H1 (cell line): ENCODE measurements around the gene C14orf119. TPM values are rescaled to one million over a fixed set of nuclear protein-coding genes. Genes with fewer than 3 reads are reported as not detected.

Source experiments
- CTCF ChIA-PET: fragments of 300-600 bp; sonication (Branson Sonifier 250); formaldehyde crosslinking; loops from one replicate; lab custom pipeline; 2021; ENCODE audit not compliant: partially characterized antibody; lab: Charles Lee
- POLR2A ChIA-PET: fragments of 300-600 bp; sonication (Branson Sonifier 250); formaldehyde crosslinking; loops from one replicate; lab custom pipeline; 2021; ENCODE audit warnings: inconsistent platforms; ENCODE audit not compliant: partially characterized antibody; lab: Charles Lee
- DNase-seq, 2 experiments: peaks; one replicate each; pipeline versions ENCODE4 v3.0.0 to v3.0.0-alpha.2; 2010 to 2022; ENCODE audit warnings: low spot score in 2 of 2, low read depth in 1 of 2, mixed read lengths in 1 of 2
- FAIRE-seq: peaks from 2 replicates; lab custom pipeline; 2011; peaks lifted over from hg19 to GRCh38; lab: Jason Lieb, UNC
- H2AFZ ChIP-seq: 2 replicates; pipeline ENCODE4 v1.8.1; 2012; ENCODE audit warnings: low read length, inconsistent platforms
- H2AK5ac ChIP-seq: 2 replicates; pipeline ENCODE4 v1.6.1; 2013; ENCODE audit warnings: low read depth, low read length
- H2BK120ac ChIP-seq: replicated peaks from 2 replicates; pipeline ENCODE3; 2013; ENCODE audit warnings: low read depth, low read length, inconsistent platforms
- H2BK12ac ChIP-seq: 2 replicates; pipeline ENCODE4 v1.6.1; 2013; ENCODE audit warnings: low read depth, low read length
- H2BK15ac ChIP-seq: 2 replicates; pipeline ENCODE4 v1.6.1; 2013; ENCODE audit warnings: low read length
- H2BK20ac ChIP-seq: 2 replicates; pipeline ENCODE4 v1.6.1; 2013; ENCODE audit warnings: low read length
- H2BK5ac ChIP-seq: 2 replicates; pipeline ENCODE4 v1.6.1; 2013; ENCODE audit warnings: low read depth, low read length
- H3K14ac ChIP-seq: 2 replicates; pipeline ENCODE4 v1.6.1; 2013; ENCODE audit warnings: inconsistent platforms; ENCODE audit not compliant: insufficient read length
- H3K18ac ChIP-seq: 2 replicates; pipeline ENCODE4 v1.6.1; 2013; ENCODE audit warnings: low read length; ENCODE audit errors: extremely low read depth
- H3K23ac ChIP-seq: 2 replicates; pipeline ENCODE4 v1.6.1; 2013; ENCODE audit warnings: inconsistent platforms; ENCODE audit not compliant: insufficient read length
- H3K23me2 ChIP-seq: 2 replicates; pipeline ENCODE4 v1.6.1; 2013; ENCODE audit warnings: low read depth, low read length
- H3K27ac ChIP-seq: 2 replicates; pipeline ENCODE4 v1.6.1; 2011; ENCODE audit warnings: low read depth, low read length, inconsistent platforms
- H3K27me3 ChIP-seq, 4 experiments: replicated peaks in 1 of 4; 1 replicate in 1 of 4; 2 replicates in 3 of 4; pipeline versions ENCODE4 v1.6.1 to v1.8.1; 2011 to 2013; ENCODE audit warnings: low read length in 3 of 4, mild to moderate bottlenecking in 3 of 4, inconsistent platforms in 2 of 4, mixed read lengths in 2 of 4, moderate library complexity in 1 of 4; ENCODE audit not compliant: control insufficient read depth in 3 of 4, insufficient read depth in 3 of 4; ENCODE audit errors: extremely low read depth in 1 of 4
- H3K36me3 ChIP-seq, 4 experiments: 2 replicates each; pipeline versions ENCODE4 v1.6.1 to v1.8.1; 2011 to 2013; ENCODE audit warnings: mild to moderate bottlenecking in 4 of 4, low read length in 3 of 4, moderate library complexity in 2 of 4, control low read depth in 1 of 4, inconsistent platforms in 1 of 4; ENCODE audit not compliant: insufficient read depth in 4 of 4, control insufficient read depth in 2 of 4
- H3K4ac ChIP-seq: replicated peaks from 2 replicates; pipeline ENCODE3; 2013; ENCODE audit warnings: low read length, low read depth, mixed read lengths, inconsistent platforms; ENCODE audit not compliant: insufficient read length
- H3K4me1 ChIP-seq, 4 experiments: replicated peaks in 1 of 4; 1 replicate in 1 of 4; 2 replicates in 3 of 4; pipeline versions ENCODE4 v1.6.1 to v1.8.1; 2011 to 2013; ENCODE audit warnings: low read length in 3 of 4, inconsistent platforms in 2 of 4, mixed read lengths in 1 of 4; ENCODE audit not compliant: insufficient read depth in 4 of 4, control insufficient read depth in 3 of 4
- H3K4me2 ChIP-seq, 2 experiments: 2 replicates each; pipeline versions ENCODE4 v1.6.1 to v1.8.1; 2011 to 2013; ENCODE audit warnings: low read depth in 2 of 2, low read length in 2 of 2, control low read depth in 1 of 2, inconsistent platforms in 1 of 2, mild to moderate bottlenecking in 1 of 2; ENCODE audit not compliant: insufficient read depth in 1 of 2
- H3K4me3 ChIP-seq, 4 experiments: fragments of 200-600, 300-600 bp in 1 of 4; sonication (generic), shearing (Covaris generic), sonication (Bioruptor Twin) in 1 of 4; 2 replicates each; pipeline versions ENCODE4 v1.5.1 to v1.8.1; 2011 to 2016; ENCODE audit warnings: low read length in 4 of 4, low read depth in 3 of 4, control low read depth in 2 of 4, inconsistent platforms in 2 of 4, mild to moderate bottlenecking in 2 of 4, mixed read lengths in 1 of 4, moderate library complexity in 1 of 4; ENCODE audit not compliant: insufficient read depth in 2 of 4; ENCODE audit errors: extremely low read depth in 1 of 4
- H3K56ac ChIP-seq: replicated peaks from 2 replicates; pipeline ENCODE3; 2013; ENCODE audit warnings: low read depth, mild to moderate bottlenecking, mixed read lengths, low read length, inconsistent platforms; ENCODE audit not compliant: insufficient read length
- H3K79me1 ChIP-seq: 2 replicates; pipeline ENCODE4 v1.6.1; 2013; ENCODE audit warnings: low read depth, low read length, control low read depth
- H3K79me2 ChIP-seq, 2 experiments: 2 replicates each; pipeline versions ENCODE4 v1.6.1 to v1.8.1; 2012 to 2013; ENCODE audit warnings: low read length in 2 of 2, mild to moderate bottlenecking in 2 of 2, inconsistent platforms in 1 of 2; ENCODE audit not compliant: insufficient read depth in 2 of 2, control insufficient read depth in 1 of 2
- H3K9ac ChIP-seq, 4 experiments: replicated peaks in 1 of 4; 1 replicate in 1 of 4; 2 replicates in 3 of 4; pipeline versions ENCODE4 v1.6.1 to v1.8.1; 2011 to 2013; ENCODE audit warnings: low read depth in 3 of 4, low read length in 3 of 4, control low read depth in 2 of 4, mild to moderate bottlenecking in 2 of 4, moderate library complexity in 2 of 4, inconsistent platforms in 1 of 4; ENCODE audit errors: extremely low read depth in 1 of 4
- H3K9me3 ChIP-seq, 2 experiments: 2 replicates each; pipeline versions ENCODE4 v1.6.1 to v1.8.1; 2012 to 2013; ENCODE audit warnings: mild to moderate bottlenecking in 2 of 2, moderate library complexity in 2 of 2, control low read depth in 1 of 2, inconsistent platforms in 1 of 2, low read depth in 1 of 2, low read length in 1 of 2, mixed read lengths in 1 of 2; ENCODE audit not compliant: insufficient read depth in 2 of 2
- H4K20me1 ChIP-seq, 2 experiments: replicated peaks in 1 of 2; 2 replicates each; pipeline versions ENCODE3 to v1.8.1; 2011 to 2013; ENCODE audit warnings: inconsistent platforms in 2 of 2, low read length in 2 of 2, mild to moderate bottlenecking in 1 of 2; ENCODE audit not compliant: insufficient read depth in 2 of 2, control insufficient read depth in 1 of 2
- H4K5ac ChIP-seq: 2 replicates; pipeline ENCODE4 v1.6.1; 2013; ENCODE audit warnings: low read length, low read depth, mixed read lengths, inconsistent platforms; ENCODE audit not compliant: insufficient read length
- H4K8ac ChIP-seq: 2 replicates; pipeline ENCODE4 v1.8.0; 2013; ENCODE audit warnings: mild to moderate bottlenecking, moderate library complexity, low read length, inconsistent platforms; ENCODE audit not compliant: insufficient read depth; ENCODE audit errors: extremely low read depth
- H4K91ac ChIP-seq: replicated peaks from 2 replicates; pipeline ENCODE3; 2013; ENCODE audit warnings: low read length, mixed read lengths, inconsistent platforms; ENCODE audit not compliant: insufficient read length
- POLR2A ChIP-seq, 2 experiments: IDR thresholded peaks; 1 replicate in 1 of 2; 2 replicates in 1 of 2; pipeline ENCODE4 v1.6.1; 2011; ENCODE audit warnings: low read depth in 2 of 2, low read length in 2 of 2, mild to moderate bottlenecking in 2 of 2; ENCODE audit errors: control extremely low read depth in 1 of 2
- WGBS, 2 experiments: shearing (Covaris generic) in 1 of 2; methylation state at CpG; one replicate each; pipeline versions ENCODE4 v1.1.6 to v1.1.7; 2013 to 2015; ENCODE audit warnings: low lambda C conversion rate in 2 of 2, mixed read lengths in 2 of 2, inconsistent platforms in 1 of 2, low coverage in 1 of 2, missing lambda C conversion rate in 1 of 2; ENCODE audit not compliant: insufficient replicate concordance in 2 of 2, insufficient coverage in 1 of 2, insufficient read length in 1 of 2; ENCODE audit errors: extremely low coverage in 1 of 2, missing lambda C conversion rate in 1 of 2; 5-methylcytosine and 5-hydroxymethylcytosine counted together
- polyA plus RNA-seq, 7 experiments: library from polyadenylated mRNA; depleted of rRNA in 3 of 7; stranded (reverse) in 5 of 7; unstranded in 2 of 7; fragments of >200 nt in 5 of 7; fragments of 200-250 nt in 2 of 7; gene quantifications; 1 replicate in 5 of 7; 2 replicates in 1 of 7; 4 replicates in 1 of 7; pipeline versions ENCODE4 v1.2.1 to v1.2.3, GENCODE V29; 2011 to 2013; ENCODE audit warnings: missing spikeins in 2 of 7, mixed read lengths in 2 of 7
- total RNA-seq: library from RNA; stranded (reverse); fragmentation: NEBNext Ultra II Directional; extraction: Animal tissue kit (Norgen Biotek cat#: 25700); gene quantifications from 2 replicates; pipeline ENCODE4 v1.2.1, GENCODE V29; 2021
- TF ChIP-seq, protein P1 (sequence below), 3 experiments: IDR thresholded peaks; 1 replicate in 2 of 3; 2 replicates in 1 of 3; pipeline versions ENCODE4 v1.5.1 to v1.6.1; 2011; ENCODE audit warnings: low read length in 3 of 3, mild to moderate bottlenecking in 3 of 3, inconsistent platforms in 2 of 3, low read depth in 1 of 3, moderate library complexity in 1 of 3; ENCODE audit not compliant: insufficient read depth in 1 of 3; ENCODE audit errors: control extremely low read depth in 1 of 3

The C14orf119 gene
- total and polyA plus RNA-seq, 2 of the 8 experiments (the other 6 are each of a cell fraction or from before 2014, with no cell fraction given), result 78.1 to 94.0 TPM

DNA sequence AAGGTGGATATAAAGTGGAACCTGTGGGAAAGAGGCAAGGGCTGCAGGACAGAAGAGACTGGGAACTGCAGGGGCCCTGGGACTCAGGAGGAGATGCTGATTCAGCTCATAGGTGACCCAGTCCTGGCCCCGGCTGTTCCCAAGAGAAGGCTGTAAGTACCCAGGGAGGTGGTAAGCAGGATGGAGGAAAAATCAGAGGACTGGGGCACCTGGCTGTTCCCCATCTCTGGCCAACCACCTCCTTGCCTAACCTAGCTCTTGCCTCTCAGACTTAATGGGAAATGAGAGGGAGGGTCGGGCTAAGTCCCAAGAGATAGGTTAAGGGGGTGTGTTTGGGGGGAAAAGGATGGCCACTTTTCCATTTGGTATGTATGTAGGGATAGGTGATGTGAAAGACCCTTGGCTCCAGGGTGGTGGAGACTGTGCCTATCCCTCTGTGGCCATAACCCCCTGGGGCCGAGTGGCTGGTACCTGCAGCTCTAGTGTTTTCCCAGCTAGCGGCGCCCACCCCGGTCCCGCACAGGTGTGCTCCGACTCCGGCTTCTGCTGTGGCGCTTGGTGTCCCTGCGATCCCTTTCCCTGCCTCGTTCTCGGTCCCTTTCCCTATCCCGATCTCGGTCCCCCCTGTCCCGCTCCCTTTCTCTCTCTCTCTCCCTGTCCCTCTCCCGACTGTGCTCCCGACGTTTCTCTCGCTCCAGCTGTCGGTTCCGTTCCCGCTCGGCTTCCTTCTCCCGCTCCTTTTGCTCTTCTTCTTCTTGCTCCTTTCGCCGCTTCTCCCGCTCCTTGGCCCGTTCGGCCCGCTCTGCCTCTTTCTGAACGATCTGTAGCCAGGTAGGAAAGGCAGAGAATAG lies 36.4 kb upstream of the C14orf119 start:
- H3K4ac ChIP-seq, result no peak overlapping the region
- FAIRE-seq (no peak), DNase-seq (no peak)
- H2AFZ ChIP-seq, result no peak overlapping the region
- no peaks in the 10 kb centered on the region for H3K9me3 ChIP-seq
- H3K79me2 ChIP-seq, result no peaks in the 10 kb centered on the region; a peak in 1 of 4 replicates
- no peak overlapping the region for H4K5ac ChIP-seq
- no peak overlapping the region for H3K4me3 ChIP-seq
- no peak overlapping the region for H3K23ac ChIP-seq
- H3K14ac ChIP-seq, result no peak overlapping the region
- 94% methylated on average over 32 of the region's 32 CpGs; no CpG with 5 or more reads in 1 of the 2 experiments for WGBS, 2 experiments
- H3K27ac ChIP-seq, result no peak overlapping the region
- H3K4me2 ChIP-seq, result no peak overlapping the region
- no peak overlapping the region for H3K9ac ChIP-seq
- H4K8ac ChIP-seq, result no peak overlapping the region
- no peaks in the 10 kb centered on the region; a peak in 1 of 7 replicates for H3K27me3 ChIP-seq
- H4K20me1 ChIP-seq, result peaks cover 6 to 8% of the 10 kb centered on the region in 2 experiments
- H3K79me1 ChIP-seq, result no peaks in the 10 kb centered on the region; the same call in 1 of the 2 replicates
- no peak overlapping the region for H2BK5ac ChIP-seq
- no peak overlapping the region for H3K18ac ChIP-seq
- H3K56ac ChIP-seq, result no peak overlapping the region
- POLR2A ChIA-PET, result interaction anchor here (0.6 to 6.2 kb wide), 32 partner anchors 8 to 367 kb away, joined by 3 to 65 read pairs (median 6); partner anchors contain the start of genes ACIN1, AJUBA, C14orf119 and HAUS4
- no peak overlapping the region for H2BK12ac ChIP-seq
- no peak overlapping the region for H2BK120ac ChIP-seq
- no peak overlapping the region for H2BK20ac ChIP-seq
- H2BK15ac ChIP-seq, result no peak overlapping the region
- H3K23me2 ChIP-seq, result peaks cover 12% of the 10 kb centered on the region
- H4K91ac ChIP-seq, result no peak overlapping the region
- peak; percentile 31 to 42; a peak in 2 of 3 replicates for TF ChIP-seq POLR2A (IDR thresholded peaks at IDR 0.05; ENCODE audit: control extremely low read depth in 1 of 2, low read depth in 2 of 2, low read length in 2 of 2)
- TF ChIP-seq, protein P1, sequence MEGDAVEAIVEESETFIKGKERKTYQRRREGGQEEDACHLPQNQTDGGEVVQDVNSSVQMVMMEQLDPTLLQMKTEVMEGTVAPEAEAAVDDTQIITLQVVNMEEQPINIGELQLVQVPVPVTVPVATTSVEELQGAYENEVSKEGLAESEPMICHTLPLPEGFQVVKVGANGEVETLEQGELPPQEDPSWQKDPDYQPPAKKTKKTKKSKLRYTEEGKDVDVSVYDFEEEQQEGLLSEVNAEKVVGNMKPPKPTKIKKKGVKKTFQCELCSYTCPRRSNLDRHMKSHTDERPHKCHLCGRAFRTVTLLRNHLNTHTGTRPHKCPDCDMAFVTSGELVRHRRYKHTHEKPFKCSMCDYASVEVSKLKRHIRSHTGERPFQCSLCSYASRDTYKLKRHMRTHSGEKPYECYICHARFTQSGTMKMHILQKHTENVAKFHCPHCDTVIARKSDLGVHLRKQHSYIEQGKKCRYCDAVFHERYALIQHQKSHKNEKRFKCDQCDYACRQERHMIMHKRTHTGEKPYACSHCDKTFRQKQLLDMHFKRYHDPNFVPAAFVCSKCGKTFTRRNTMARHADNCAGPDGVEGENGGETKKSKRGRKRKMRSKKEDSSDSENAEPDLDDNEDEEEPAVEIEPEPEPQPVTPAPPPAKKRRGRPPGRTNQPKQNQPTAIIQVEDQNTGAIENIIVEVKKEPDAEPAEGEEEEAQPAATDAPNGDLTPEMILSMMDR (IDR thresholded peaks at IDR 0.05; ENCODE audit: control extremely low read depth in 1 of 3, insufficient read depth in 1 of 3, low read depth in 1 of 3, low read length in 3 of 3), result no peak
- CTCF ChIA-PET, result interaction anchor here (0.6 to 29.2 kb wide), 40 partner anchors 9 to 295 kb away, joined by 3 to 785 read pairs (median 4); partner anchors contain the start of genes AJUBA, CEBPE, PSMB11 and RBM23
- H3K4me1 ChIP-seq, result peaks cover 0 to 15% (median 4%) of the 10 kb centered on the region in 4 experiments; a peak in 4 of 7 replicates
- peaks cover 29 to 49% (median 41%) of the 10 kb centered on the region in 4 experiments for H3K36me3 ChIP-seq
- H2AK5ac ChIP-seq, result no peak overlapping the region
